Retinal pigment epithelial cell (primary cell): ENCODE data around the gene PIK3C3.

Experiments used
- DNase-seq: peaks from one replicate; pipeline ENCODE4 v3.0.0-alpha.2; 2010; ENCODE audit warnings: low read depth
- H3K4me3 ChIP-seq: 2 replicates; pipeline ENCODE4 v1.5.1; 2011; ENCODE audit warnings: mild to moderate bottlenecking, low read length, control low read depth, moderate library complexity
- CTCF ChIP-seq: conservative IDR thresholded peaks from 2 replicates; pipeline ENCODE4 v1.5.1; 2011; ENCODE audit warnings: low read depth, low read length, control low read depth, inconsistent platforms

PIK3C3 gene

GRCh38 chr18:41939326-41939725, 15.7 kb upstream of the PIK3C3 start:
- no peak for DNase-seq
- no peak for TF ChIP-seq CTCF
- H3K4me3 ChIP-seq, result no peak overlapping the region

- no peak for TF ChIP-seq CTCF
- DNase-seq, result peak; percentile 88
- no peak overlapping the region for H3K4me3 ChIP-seq
Observed at GRCh38 chr18:41940506-41941215, 14.4 kb upstream of the PIK3C3 start.

GRCh38 chr18:41942254-41942653, 12.8 kb upstream of the PIK3C3 start:
- DNase-seq, result no peak
- no peak for TF ChIP-seq CTCF
- no peak overlapping the region for H3K4me3 ChIP-seq

- DNase-seq, result no peak
- no peak for TF ChIP-seq CTCF
- H3K4me3 ChIP-seq, result no peak overlapping the region
Observed at GRCh38 chr18:41948544-41949110, 6.4 kb upstream of the PIK3C3 start.

GRCh38 chr18:41949206-41949920, 5.7 kb upstream of the PIK3C3 start:
- no peak for TF ChIP-seq CTCF
- DNase-seq, result no peak

GRCh38 chr18:41955688-41956087, 654 bp downstream of the PIK3C3 start:
- TF ChIP-seq CTCF, result no peak
- no peak for DNase-seq
- peak overlapping the region; percentile 97 for H3K4me3 ChIP-seq

More at GRCh38 chr18:41949206-41949920, 5.7 kb upstream of the PIK3C3 start:
- no peak overlapping the region for H3K4me3 ChIP-seq
